ENCODE measurements around the gene DNAJC27. TPM values are rescaled to one million over a fixed set of nuclear protein-coding genes. Genes with fewer than 3 reads are reported as not detected.
"Not testable (repeated sequence)": the region's sequence is repeated elsewhere in the genome, so short reads cannot be mapped to it uniquely, and the experiment has no call there.

DNAJC27 gene
- polyA plus RNA-seq (2013) = 2.5 TPM in 2 replicates

- Histone ChIP-seq H3K9me3 (ENCODE audit: insufficient read depth, low read depth, low read length) (no peaks in the 10 kb centered on the region), H2BK120ac (ENCODE audit: insufficient read depth, low read length, poor library complexity) (peak within 1 kb of the TSS; percentile 95), H4K12ac (ENCODE audit: low read depth, low read length) (peak within 1 kb of the TSS; percentile 95), H3K4ac (ENCODE audit: low read depth, low read length) (peak within 1 kb of the TSS; percentile 43), H3K4me2 (ENCODE audit: low read length) (peak within 1 kb of the TSS; percentile 63), H2BK5ac (ENCODE audit: low read depth, low read length, poor library complexity) (peak within 1 kb of the TSS; percentile 93), H3K36me3 (ENCODE audit: control insufficient read depth in 1 of 2, insufficient read depth in 2 of 2, low read length in 2 of 2) (no peaks in the 10 kb centered on the region), H3K18ac (ENCODE audit: low read length) (peak within 1 kb of the TSS; percentile 98), H3K79me2 (ENCODE audit: control insufficient read depth, insufficient read depth, low read length, poor library complexity) (peaks cover 9% of the 10 kb centered on the region), H4K8ac (ENCODE audit: low read depth, low read length) (peak within 1 kb of the TSS; percentile 94), H3K79me1 (ENCODE audit: low read length) (peaks cover 13% of the 10 kb centered on the region), H3K4me1 (ENCODE audit: control insufficient read depth in 1 of 2, insufficient read depth in 2 of 2, low read length in 2 of 2) (peaks cover 0 to 2% of the 10 kb centered on the region in 2 experiments), H2AFZ (ENCODE audit: insufficient read depth, low read length, poor library complexity) (peak within 1 kb of the TSS; percentile 92), H3K27ac (ENCODE audit: low read depth, low read length) (peak within 1 kb of the TSS; percentile 94), H3K9ac (ENCODE audit: low read length) (peak within 1 kb of the TSS; percentile 97), H3K27me3 (ENCODE audit: insufficient read depth, low read length) (no peaks in the 10 kb centered on the region), H3K4me3 (ENCODE audit: low read depth, low read length) (peak within 1 kb of the TSS; percentile 87), H2BK12ac (ENCODE audit: low read length) (peak within 1 kb of the TSS; percentile 63), H2AK5ac (ENCODE audit: low read length) (peak within 1 kb of the TSS; percentile 23), H3K23ac (ENCODE audit: low read length) (no peak within 1 kb of the TSS), H4K91ac (ENCODE audit: low read depth, low read length) (peak within 1 kb of the TSS; percentile 86), H3K14ac (ENCODE audit: low read length) (peak within 1 kb of the TSS; percentile 94)
- no CpG with 5 or more reads among the region's 72 CpGs for WGBS (ENCODE audit: extremely low coverage, insufficient coverage, insufficient read length)
- peak; percentile 98 to 99 for DNase-seq
Measured at GRCh38 chr2:24971536-24972314, at the start of gene DNAJC27. Gene DNAJC27 (minus strand): TSS chr2:24971955. CDS start chr2:24971904, 51 bp downstream.

GRCh38 chr2:25018681-25019080 lies 46.9 kb upstream of the DNAJC27 start:
- no peak overlapping the region for H2BK120ac ChIP-seq (ENCODE audit: insufficient read depth, low read length, poor library complexity)

GRCh38 chr2:25014631-25015030 lies 42.9 kb upstream of the DNAJC27 start:
- no peaks in the 10 kb centered on the region for H3K27me3 ChIP-seq (ENCODE audit: insufficient read depth, low read length)
- no peak overlapping the region for H3K4me2 ChIP-seq (ENCODE audit: low read length)
- no peaks in the 10 kb centered on the region for H3K79me1 ChIP-seq (ENCODE audit: low read length)
- no peak overlapping the region for H3K4me3 ChIP-seq (ENCODE audit: low read depth, low read length)
- H3K9ac ChIP-seq (ENCODE audit: low read length) = no peak overlapping the region
- H3K4ac ChIP-seq (ENCODE audit: low read depth, low read length) = no peak overlapping the region
- no peaks in the 10 kb centered on the region for H3K36me3 ChIP-seq (ENCODE audit: control insufficient read depth in 1 of 2, insufficient read depth in 2 of 2, low read length in 2 of 2)
- no peak overlapping the region for H3K18ac ChIP-seq (ENCODE audit: low read length)
- no peak overlapping the region for H3K27ac ChIP-seq (ENCODE audit: low read depth, low read length)
- H2BK12ac ChIP-seq (ENCODE audit: low read length) = no peak overlapping the region
- no peak overlapping the region for H4K91ac ChIP-seq (ENCODE audit: low read depth, low read length)
- no CpG with 5 or more reads among the region's 9 CpGs for WGBS (ENCODE audit: extremely low coverage, insufficient coverage, insufficient read length)
- H3K9me3 ChIP-seq (ENCODE audit: insufficient read depth, low read depth, low read length) = peaks cover 1% of the 10 kb centered on the region
- H2AK5ac ChIP-seq (ENCODE audit: low read length) = no peak overlapping the region
- H4K8ac ChIP-seq (ENCODE audit: low read depth, low read length) = no peak overlapping the region
- no peak overlapping the region for H2AFZ ChIP-seq (ENCODE audit: insufficient read depth, low read length, poor library complexity)
- H3K14ac ChIP-seq (ENCODE audit: low read length) = no peak overlapping the region
- H3K23ac ChIP-seq (ENCODE audit: low read length) = peak overlapping the region; percentile 25
- H3K4me1 ChIP-seq (ENCODE audit: control insufficient read depth in 1 of 2, insufficient read depth in 2 of 2, low read length in 2 of 2) = peaks cover 3% of the 10 kb centered on the region in 2 experiments
- no peaks in the 10 kb centered on the region for H3K79me2 ChIP-seq (ENCODE audit: control insufficient read depth, insufficient read depth, low read length, poor library complexity)
- H4K12ac ChIP-seq (ENCODE audit: low read depth, low read length) = no peak overlapping the region
- H2BK5ac ChIP-seq (ENCODE audit: low read depth, low read length, poor library complexity) = no peak overlapping the region
- H2BK120ac ChIP-seq (ENCODE audit: insufficient read depth, low read length, poor library complexity) = no peak overlapping the region
- DNase-seq = peak in 1 of 2 donors; percentile 46

More at GRCh38 chr2:25018681-25019080, 46.9 kb upstream of the DNAJC27 start:
- Histone ChIP-seq H3K23ac (ENCODE audit: low read length) (no peak overlapping the region), H2BK12ac (ENCODE audit: low read length) (no peak overlapping the region), H3K4me3 (ENCODE audit: low read depth, low read length) (no peak overlapping the region), H4K91ac (ENCODE audit: low read depth, low read length) (no peak overlapping the region), H3K4me1 (ENCODE audit: control insufficient read depth in 1 of 2, insufficient read depth in 2 of 2, low read length in 2 of 2) (peaks cover 3% of the 10 kb centered on the region in 2 experiments), H2AK5ac (ENCODE audit: low read length) (no peak overlapping the region), H3K27ac (ENCODE audit: low read depth, low read length) (no peak overlapping the region), H2BK5ac (ENCODE audit: low read depth, low read length, poor library complexity) (no peak overlapping the region), H4K8ac (ENCODE audit: low read depth, low read length) (no peak overlapping the region), H3K4ac (ENCODE audit: low read depth, low read length) (no peak overlapping the region), H3K27me3 (ENCODE audit: insufficient read depth, low read length) (no peaks in the 10 kb centered on the region), H3K36me3 (ENCODE audit: control insufficient read depth in 1 of 2, insufficient read depth in 2 of 2, low read length in 2 of 2) (no peaks in the 10 kb centered on the region), H3K14ac (ENCODE audit: low read length) (no peak overlapping the region), H3K79me2 (ENCODE audit: control insufficient read depth, insufficient read depth, low read length, poor library complexity) (no peaks in the 10 kb centered on the region), H3K79me1 (ENCODE audit: low read length) (no peaks in the 10 kb centered on the region), H3K9me3 (ENCODE audit: insufficient read depth, low read depth, low read length) (peaks cover 1% of the 10 kb centered on the region), H3K9ac (ENCODE audit: low read length) (no peak overlapping the region), H4K12ac (ENCODE audit: low read depth, low read length) (no peak overlapping the region), H3K4me2 (ENCODE audit: low read length) (no peak overlapping the region), H3K18ac (ENCODE audit: low read length) (no peak overlapping the region), H2AFZ (ENCODE audit: insufficient read depth, low read length, poor library complexity) (no peak overlapping the region)
- DNase-seq = peak in 1 of 2 donors; percentile 92
- no CpG with 5 or more reads among the region's 7 CpGs for WGBS (ENCODE audit: extremely low coverage, insufficient coverage, insufficient read length)

GRCh38 chr2:25011342-25011741 lies 39.6 kb upstream of the DNAJC27 start:
- H3K4me3 ChIP-seq (ENCODE audit: low read depth, low read length); H3K23ac ChIP-seq (ENCODE audit: low read length); DNase-seq; H3K4ac ChIP-seq (ENCODE audit: low read depth, low read length); H3K27ac ChIP-seq (ENCODE audit: low read depth, low read length); H3K4me1 ChIP-seq (ENCODE audit: control insufficient read depth in 1 of 2, insufficient read depth in 2 of 2, low read length in 2 of 2); H3K79me1 ChIP-seq (ENCODE audit: low read length); H2AK5ac ChIP-seq (ENCODE audit: low read length); H3K4me2 ChIP-seq (ENCODE audit: low read length); H2BK120ac ChIP-seq (ENCODE audit: insufficient read depth, low read length, poor library complexity); H2BK5ac ChIP-seq (ENCODE audit: low read depth, low read length, poor library complexity); H3K79me2 ChIP-seq (ENCODE audit: control insufficient read depth, insufficient read depth, low read length, poor library complexity); H3K9me3 ChIP-seq (ENCODE audit: insufficient read depth, low read depth, low read length); H3K14ac ChIP-seq (ENCODE audit: low read length); H2AFZ ChIP-seq (ENCODE audit: insufficient read depth, low read length, poor library complexity); H3K18ac ChIP-seq (ENCODE audit: low read length); H3K27me3 ChIP-seq (ENCODE audit: insufficient read depth, low read length); H2BK12ac ChIP-seq (ENCODE audit: low read length); H4K12ac ChIP-seq (ENCODE audit: low read depth, low read length); H3K9ac ChIP-seq (ENCODE audit: low read length); H4K8ac ChIP-seq (ENCODE audit: low read depth, low read length); H4K91ac ChIP-seq (ENCODE audit: low read depth, low read length); H3K36me3 ChIP-seq (ENCODE audit: control insufficient read depth in 1 of 2, insufficient read depth in 2 of 2, low read length in 2 of 2): not testable (repeated sequence)
- WGBS (ENCODE audit: extremely low coverage, insufficient coverage, insufficient read length) = no CpG with 5 or more reads among the region's 2 CpGs

All from trophoblast cell (in vitro differentiated cells and primary cell).